Measurements from ENCODE around the gene NRCAM.
"Not testable (repeated sequence)": the region's sequence is repeated elsewhere in the genome, so short reads cannot be mapped to it uniquely, and the experiment has no call there.

Gene NRCAM

DNA sequence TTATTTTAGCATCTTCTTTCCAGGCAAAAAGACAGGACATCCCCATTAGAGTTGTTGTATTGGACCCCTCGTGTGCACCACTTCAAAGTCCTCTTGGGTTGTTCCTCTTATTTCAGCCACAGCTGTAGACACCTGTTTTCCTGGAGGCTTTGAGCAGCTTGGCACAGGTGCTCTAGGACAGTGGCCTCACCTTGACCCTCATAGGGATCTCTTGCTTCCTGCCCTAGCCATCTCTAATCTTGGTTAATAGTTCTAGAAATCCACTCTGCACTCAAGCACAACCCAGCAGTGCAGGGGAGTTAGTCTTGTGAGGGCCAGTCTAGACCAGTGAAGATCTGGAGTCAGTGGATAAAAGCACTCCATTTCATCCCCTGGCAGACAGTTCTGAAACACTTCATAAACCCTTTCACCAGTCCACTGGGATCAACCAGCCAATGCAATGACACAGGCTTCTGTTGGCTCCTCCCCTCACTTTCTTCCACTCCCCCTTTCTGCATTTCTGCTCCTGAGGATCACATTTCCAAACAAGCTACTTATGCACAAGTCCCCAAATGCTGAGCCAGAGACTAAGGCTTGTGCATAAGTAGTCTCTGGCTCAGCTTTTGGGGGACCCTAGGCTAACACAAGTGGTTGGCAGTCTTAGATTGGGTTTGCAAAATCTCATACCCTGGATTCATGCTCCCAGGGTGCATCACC lies 194.5 kb downstream of the NRCAM start:
- Histone ChIP-seq H3K9me3 (no peaks in the 10 kb centered on the region), H3K27me3 (no peaks in the 10 kb centered on the region), H3K4me1 (peaks cover 32% of the 10 kb centered on the region), H3K36me3 (peaks cover 9% of the 10 kb centered on the region), H3K4me3 (ENCODE audit: low read depth, low read length) (no peak overlapping the region)
- no peak for DNase-seq
- TF ChIP-seq, protein P1, sequence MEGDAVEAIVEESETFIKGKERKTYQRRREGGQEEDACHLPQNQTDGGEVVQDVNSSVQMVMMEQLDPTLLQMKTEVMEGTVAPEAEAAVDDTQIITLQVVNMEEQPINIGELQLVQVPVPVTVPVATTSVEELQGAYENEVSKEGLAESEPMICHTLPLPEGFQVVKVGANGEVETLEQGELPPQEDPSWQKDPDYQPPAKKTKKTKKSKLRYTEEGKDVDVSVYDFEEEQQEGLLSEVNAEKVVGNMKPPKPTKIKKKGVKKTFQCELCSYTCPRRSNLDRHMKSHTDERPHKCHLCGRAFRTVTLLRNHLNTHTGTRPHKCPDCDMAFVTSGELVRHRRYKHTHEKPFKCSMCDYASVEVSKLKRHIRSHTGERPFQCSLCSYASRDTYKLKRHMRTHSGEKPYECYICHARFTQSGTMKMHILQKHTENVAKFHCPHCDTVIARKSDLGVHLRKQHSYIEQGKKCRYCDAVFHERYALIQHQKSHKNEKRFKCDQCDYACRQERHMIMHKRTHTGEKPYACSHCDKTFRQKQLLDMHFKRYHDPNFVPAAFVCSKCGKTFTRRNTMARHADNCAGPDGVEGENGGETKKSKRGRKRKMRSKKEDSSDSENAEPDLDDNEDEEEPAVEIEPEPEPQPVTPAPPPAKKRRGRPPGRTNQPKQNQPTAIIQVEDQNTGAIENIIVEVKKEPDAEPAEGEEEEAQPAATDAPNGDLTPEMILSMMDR (IDR thresholded peaks at IDR 0.05; ENCODE audit: low read depth, low read length) = no peak

DNA sequence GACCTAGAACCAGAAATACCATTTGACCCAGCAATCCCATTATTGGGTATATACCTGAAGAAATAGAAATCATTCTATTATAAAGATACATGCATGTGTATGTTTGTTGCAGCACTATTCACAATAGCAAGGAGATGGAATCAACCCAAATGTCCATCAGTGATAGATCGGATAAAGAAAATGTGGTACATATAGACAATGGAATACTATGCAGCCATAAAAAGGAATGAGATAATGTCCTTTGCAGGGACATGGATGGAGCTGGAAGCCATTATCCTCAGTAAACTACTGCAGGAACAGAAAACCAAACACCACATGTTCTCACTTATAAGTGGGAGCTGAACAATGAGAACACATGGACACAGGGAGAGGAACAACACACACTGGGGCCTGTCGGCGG lies 196.8 kb downstream of the NRCAM start:
- not testable (repeated sequence) for H3K36me3 ChIP-seq; H3K9me3 ChIP-seq; H3K27me3 ChIP-seq; DNase-seq; H3K4me3 ChIP-seq (ENCODE audit: low read depth, low read length)
- peaks cover 13% of the 10 kb centered on the region; the same call in 1 of the 2 replicates for H3K4me1 ChIP-seq

DNA sequence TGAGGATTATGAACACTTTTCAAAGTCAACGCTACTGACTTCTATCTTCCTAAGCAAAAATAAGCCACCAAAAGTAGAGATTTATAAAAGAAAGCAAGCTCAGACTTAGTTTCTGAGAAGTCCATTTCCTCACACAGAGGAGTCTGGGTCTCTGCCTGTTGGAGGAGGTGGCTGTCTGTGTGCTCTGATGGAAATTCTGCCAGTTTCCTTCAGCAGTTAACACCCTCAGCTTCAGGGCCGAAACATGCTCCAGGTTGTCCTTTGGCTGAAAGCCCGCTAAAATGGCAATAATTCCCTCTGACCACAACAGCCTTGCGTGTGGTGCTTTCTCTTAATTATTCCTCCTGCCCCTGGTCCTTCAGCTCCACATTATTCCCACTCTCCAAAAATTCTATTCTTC lies 198.3 kb downstream of the NRCAM start:
- Histone ChIP-seq H3K4me1 (peaks cover 7% of the 10 kb centered on the region), H3K4me3 (ENCODE audit: low read depth, low read length) (no peak overlapping the region), H3K36me3 (peaks cover 9% of the 10 kb centered on the region), H3K9me3 (no peaks in the 10 kb centered on the region), H3K27me3 (no peaks in the 10 kb centered on the region)
- TF ChIP-seq, protein P1 (IDR thresholded peaks at IDR 0.05; ENCODE audit: low read depth, low read length) = no peak
- DNase-seq = no peak

DNA sequence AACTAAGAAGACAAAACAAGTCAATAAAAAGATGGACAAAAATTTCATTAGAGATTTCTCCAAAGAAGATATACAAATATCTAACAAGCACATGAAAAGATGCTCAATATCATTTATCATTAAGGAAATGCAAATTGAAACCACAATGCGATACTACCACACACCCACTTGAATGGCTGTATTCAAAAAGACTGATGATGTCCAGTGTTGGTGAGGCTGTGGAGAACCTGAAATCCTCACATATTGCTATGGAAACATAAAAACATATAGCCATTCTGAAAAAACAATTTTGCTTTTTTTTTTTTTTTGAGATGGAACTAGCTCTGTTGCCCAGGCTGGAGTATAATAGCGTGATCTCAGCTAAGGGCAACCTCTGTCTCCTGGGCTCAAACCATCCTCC lies 202.0 kb downstream of the NRCAM start:
- Histone ChIP-seq H3K9me3 (no peaks in the 10 kb centered on the region), H3K36me3 (peaks cover 6% of the 10 kb centered on the region), H3K27me3 (no peaks in the 10 kb centered on the region), H3K4me3 (ENCODE audit: low read depth, low read length) (no peak overlapping the region), H3K4me1 (peaks cover 22% of the 10 kb centered on the region)
- no peak for DNase-seq
- TF ChIP-seq, protein P1 (IDR thresholded peaks at IDR 0.05; ENCODE audit: low read depth, low read length) = no peak

DNA sequence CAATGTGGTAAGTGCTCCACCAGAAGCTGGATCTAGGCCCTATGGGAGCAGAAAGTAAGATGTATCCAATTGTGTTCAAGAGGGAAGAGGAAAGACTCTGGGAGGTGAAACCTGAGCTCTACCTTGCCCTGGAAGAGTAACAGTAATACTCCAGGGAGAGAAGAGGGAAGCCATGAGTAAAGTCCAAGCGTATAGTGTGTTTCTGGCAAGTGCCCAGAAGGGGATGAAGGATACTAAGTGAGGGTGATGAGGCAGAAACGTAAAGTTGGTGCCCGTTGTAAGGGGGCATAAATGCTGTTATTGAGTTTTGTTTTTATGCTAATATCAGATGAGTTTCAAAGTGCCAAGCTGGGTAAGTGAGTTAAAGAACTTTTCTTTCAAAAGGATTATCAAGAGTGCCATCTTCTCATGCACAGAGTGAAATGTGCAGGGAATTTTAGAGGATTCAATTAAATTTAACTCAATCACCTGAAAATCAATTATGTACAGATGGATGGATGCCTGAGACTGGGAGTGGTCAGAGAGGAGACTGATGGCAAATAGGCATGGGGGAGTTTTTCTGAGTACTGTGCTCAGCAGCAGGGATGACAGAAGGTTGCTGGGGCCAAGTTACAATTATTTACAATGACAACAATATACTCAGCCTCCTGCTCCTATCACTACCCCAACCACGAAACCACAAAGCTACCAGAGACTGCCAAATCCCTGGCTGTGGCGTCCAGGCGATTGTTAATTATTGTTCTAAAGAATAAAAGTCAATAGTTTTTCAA lies 202.8 kb downstream of the NRCAM start:
- H3K27me3 ChIP-seq = no peaks in the 10 kb centered on the region
- H3K9me3 ChIP-seq = no peaks in the 10 kb centered on the region
- H3K36me3 ChIP-seq = no peaks in the 10 kb centered on the region
- TF ChIP-seq, protein P1 (IDR thresholded peaks at IDR 0.05; ENCODE audit: low read depth, low read length) = no peak
- no peak overlapping the region for H3K4me3 ChIP-seq (ENCODE audit: low read depth, low read length)
- peaks cover 22% of the 10 kb centered on the region for H3K4me1 ChIP-seq
- peak; percentile 59 for DNase-seq

DNA sequence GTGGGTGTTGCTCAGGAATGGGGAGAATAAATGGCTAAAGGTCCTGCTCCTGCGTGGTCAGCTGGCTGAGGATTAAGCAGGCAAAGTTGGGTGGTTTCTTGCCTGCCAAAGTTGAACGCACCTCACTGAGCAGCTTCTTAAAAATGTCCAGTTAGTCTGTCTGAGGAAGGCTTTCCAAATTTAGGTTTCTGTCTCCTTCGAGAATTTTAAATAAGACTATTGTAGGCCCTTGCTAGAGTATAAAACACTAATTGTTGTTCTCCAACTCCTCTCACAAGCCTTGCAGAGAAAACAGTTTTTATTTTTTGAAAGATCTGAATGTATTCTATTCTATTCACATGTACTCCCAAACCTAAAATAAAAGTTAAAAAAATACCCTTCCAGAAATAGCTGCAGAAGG lies 204.1 kb downstream of the NRCAM start:
- no peak for DNase-seq
- H3K4me3 ChIP-seq (ENCODE audit: low read depth, low read length) = no peak overlapping the region
- no peaks in the 10 kb centered on the region for H3K36me3 ChIP-seq
- peaks cover 22% of the 10 kb centered on the region for H3K4me1 ChIP-seq
- TF ChIP-seq, protein P1 (IDR thresholded peaks at IDR 0.05; ENCODE audit: low read depth, low read length) = no peak
- no peaks in the 10 kb centered on the region for H3K9me3 ChIP-seq
- H3K27me3 ChIP-seq = no peaks in the 10 kb centered on the region

Data from BE2C (cell line).